HCT116 (cell line): ENCODE data around the gene TMEM121. TPM values are rescaled to one million over a fixed set of nuclear protein-coding genes. Genes with fewer than 3 reads are reported as not detected.

ENCODE experiments used
- ATAC-seq: fragments of 200-7000 bp; cut with Tn5 transposase; 2 replicates; pipeline ENCODE4 v1.9.1; 2020; ENCODE audit warnings: mild to moderate bottlenecking, moderate library complexity
- BruUV-seq: library from RNA; stranded (reverse); fragments of 400-500 nt; replicated peaks from 2 replicates; lab custom pipeline; 2021; lab: Mats Ljungman, UMichigan
- CTCF ChIA-PET: fragments of 300-600 bp; sonication (Branson Sonifier 250); formaldehyde crosslinking; loops from one replicate; lab custom pipeline; 2021; ENCODE audit warnings: antibody characterized with exemption; lab: Charles Lee
- POLR2A ChIA-PET: fragments of 300-600, 350-600 bp; sonication (Branson Sonifier 250); formaldehyde crosslinking; loops from one replicate; lab custom pipeline; 2021; ENCODE audit warnings: antibody characterized with exemption; lab: Charles Lee
- RAD21 ChIA-PET, 2 experiments: fragments of 300-600 bp; sonication (Branson Sonifier 250); formaldehyde crosslinking; loops; one replicate each; lab custom pipeline; 2023; ENCODE audit warnings: low total read pairs in 2 of 2; ENCODE audit not compliant: uncharacterized antibody in 2 of 2, unreplicated experiment in 2 of 2, low non-redundant PET in 1 of 2; lab: Charles Lee
- DNase-seq: peaks from one replicate; pipeline ENCODE4 v3.0.0-alpha.2; 2010; ENCODE audit warnings: low read depth, low spot score
- H2AFZ ChIP-seq: fragments of 200-600 bp; shearing (Covaris generic), sonication (generic); 2 replicates; pipeline ENCODE4 v1.6.1; 2017; ENCODE audit warnings: low read depth, mixed run types, mixed read lengths, antibody characterized with exemption, low read length; ENCODE audit not compliant: poor library complexity, severe bottlenecking
- H3K27ac ChIP-seq: 2 replicates; pipeline ENCODE4 v1.5.1; 2012; ENCODE audit warnings: low read depth, low read length
- H3K27me3 ChIP-seq: fragments of 200-600 bp; sonication (generic); 2 replicates; pipeline ENCODE4 v1.6.1; 2016; ENCODE audit warnings: mixed run types, low read length, mixed read lengths; ENCODE audit not compliant: insufficient read depth
- H3K36me3 ChIP-seq, 2 experiments: fragments of 200-500 bp in 1 of 2; fragments of 200-600 bp in 1 of 2; sonication (Bioruptor generic) in 1 of 2; sonication (generic) in 1 of 2; 2 replicates each; pipeline versions ENCODE4 v1.5.1 to v1.6.1; 2014 to 2016; ENCODE audit warnings: low read length in 2 of 2, inconsistent platforms in 1 of 2, mixed read lengths in 1 of 2, mixed run types in 1 of 2; ENCODE audit not compliant: insufficient read depth in 2 of 2, control insufficient read depth in 1 of 2
- H3K4me1 ChIP-seq, 2 experiments: fragments of 200-600 bp in 1 of 2; sonication (generic) in 1 of 2; 2 replicates each; pipeline versions ENCODE4 v1.5.1 to v1.6.1; 2012 to 2017; ENCODE audit warnings: low read length in 2 of 2, inconsistent platforms in 1 of 2, mild to moderate bottlenecking in 1 of 2, mixed read lengths in 1 of 2, mixed run types in 1 of 2, moderate library complexity in 1 of 2; ENCODE audit not compliant: insufficient read depth in 2 of 2, control insufficient read depth in 1 of 2
- H3K4me2 ChIP-seq: fragments of 200-600 bp; sonication (generic); 2 replicates; pipeline ENCODE4 v1.6.1; 2017; ENCODE audit warnings: mixed run types, low read length, mixed read lengths
- H3K4me3 ChIP-seq, 2 experiments: fragments of 200-600 bp in 1 of 2; sonication (generic) in 1 of 2; replicated peaks in 1 of 2; 2 replicates each; pipeline ENCODE4 v1.5.1; 2011 to 2016; ENCODE audit warnings: low read length in 2 of 2, control low read depth in 1 of 2, low read depth in 1 of 2, mild to moderate bottlenecking in 1 of 2, mixed read lengths in 1 of 2, mixed run types in 1 of 2
- H3K79me2 ChIP-seq: fragments of 200-600 bp; sonication (generic); 2 replicates; pipeline ENCODE4 v1.6.1; 2017; ENCODE audit warnings: mild to moderate bottlenecking, mixed run types, low read length, moderate library complexity, mixed read lengths; ENCODE audit not compliant: insufficient read depth
- H3K9ac ChIP-seq: fragments of 200-600 bp; sonication (generic); 2 replicates; pipeline ENCODE4 v1.6.1; 2016; ENCODE audit warnings: low read length, mixed read lengths
- H3K9me2 ChIP-seq: fragments of 200-600 bp; sonication (generic), shearing (Covaris generic); 2 replicates; pipeline ENCODE4 v1.6.1; 2017; ENCODE audit warnings: mixed run types, mild to moderate bottlenecking, moderate library complexity; ENCODE audit not compliant: insufficient read depth
- H3K9me3 ChIP-seq, 2 experiments: fragments of 200-500 bp in 1 of 2; fragments of 200-600 bp in 1 of 2; sonication (Bioruptor generic) in 1 of 2; sonication (generic) in 1 of 2; 2 replicates each; pipeline ENCODE4 v1.6.1; 2014 to 2017; ENCODE audit warnings: low read length in 2 of 2, mixed read lengths in 2 of 2, inconsistent platforms in 1 of 2, low read depth in 1 of 2, mild to moderate bottlenecking in 1 of 2, mixed run types in 1 of 2, moderate library complexity in 1 of 2; ENCODE audit not compliant: control insufficient read depth in 1 of 2, insufficient read depth in 1 of 2
- H4K20me1 ChIP-seq: fragments of 200-600 bp; sonication (generic), shearing (Covaris generic); 2 replicates; pipeline ENCODE4 v1.6.1; 2017; ENCODE audit warnings: mixed run types, mild to moderate bottlenecking, moderate library complexity; ENCODE audit not compliant: insufficient read depth
- ELF1 ChIP-seq: IDR thresholded peaks from 2 replicates; pipeline ENCODE4 v1.6.1; 2012; ENCODE audit warnings: low read depth, borderline replicate concordance
- EZH2 ChIP-seq: fragments of 200-600 bp; sonication (generic); IDR thresholded peaks from 2 replicates; pipeline ENCODE4 v1.6.1; 2017; ENCODE audit warnings: antibody characterized with exemption, mixed run types
- EZH2phosphoT487 ChIP-seq: fragments of 200-600 bp; IDR thresholded peaks from 2 replicates; pipeline ENCODE4 v1.6.1; 2018; ENCODE audit warnings: antibody characterized with exemption, borderline replicate concordance
- JUND ChIP-seq: IDR thresholded peaks from 2 replicates; pipeline ENCODE4 v1.6.1; 2012
- POLR2A ChIP-seq: IDR thresholded peaks from 2 replicates; pipeline ENCODE4 v1.7.0; 2011; ENCODE audit warnings: borderline replicate concordance; ENCODE audit not compliant: insufficient read depth, insufficient read length; ENCODE audit errors: extremely low read depth
- POLR2AphosphoS5 ChIP-seq: IDR thresholded peaks from 2 replicates; pipeline ENCODE4 v1.6.1; 2011; ENCODE audit warnings: mild to moderate bottlenecking, low read depth, low read length, moderate library complexity
- RAD21 ChIP-seq: IDR thresholded peaks from 2 replicates; pipeline ENCODE4 v1.6.1; 2012; ENCODE audit warnings: low read depth, mild to moderate bottlenecking
- SIN3A ChIP-seq: IDR thresholded peaks from 2 replicates; pipeline ENCODE4 v1.6.1; 2012; ENCODE audit warnings: low read depth
- SP1 ChIP-seq: IDR thresholded peaks from 2 replicates; pipeline ENCODE4 v1.6.1; 2012; ENCODE audit warnings: low read depth
- SRF ChIP-seq: IDR thresholded peaks from 2 replicates; pipeline ENCODE4 v1.6.1; 2012; ENCODE audit warnings: low read depth
- intact Hi-C: fragments of 100-400 bp; cut with micrococcal nuclease; formaldehyde crosslinking; loops from 2 replicates; pipeline ENCODE4 v1.10.0; 2022
- total RNA-seq: library from RNA; stranded (reverse); gene quantifications from one replicate; pipeline ENCODE4 v1.2.1, GENCODE V29; 2021; ENCODE audit not compliant: unreplicated experiment
- TF ChIP-seq, protein P1 (sequence below): IDR thresholded peaks from 2 replicates; pipeline ENCODE4 v1.6.1; 2012; ENCODE audit warnings: low read depth
- TF ChIP-seq, protein P2 (sequence below): IDR thresholded peaks from 2 replicates; pipeline ENCODE4 v1.6.1; 2012
- TF ChIP-seq, protein P3 (sequence below), 3 experiments: fragments of 200-600 bp in 1 of 3; sonication (generic) in 1 of 3; IDR thresholded peaks in 2 of 3; conservative IDR thresholded peaks in 1 of 3; 2 replicates each; pipeline ENCODE4 v1.5.1; 2012 to 2017; ENCODE audit warnings: low read depth in 2 of 3, low read length in 2 of 3, antibody characterized with exemption in 1 of 3, borderline replicate concordance in 1 of 3, control low read depth in 1 of 3, mild to moderate bottlenecking in 1 of 3, mixed read lengths in 1 of 3, mixed run types in 1 of 3, moderate library complexity in 1 of 3; ENCODE audit not compliant: insufficient read depth in 1 of 3

Gene TMEM121
- total RNA-seq, 1 experiment from 2014 or later: 5.5 TPM

DNA sequence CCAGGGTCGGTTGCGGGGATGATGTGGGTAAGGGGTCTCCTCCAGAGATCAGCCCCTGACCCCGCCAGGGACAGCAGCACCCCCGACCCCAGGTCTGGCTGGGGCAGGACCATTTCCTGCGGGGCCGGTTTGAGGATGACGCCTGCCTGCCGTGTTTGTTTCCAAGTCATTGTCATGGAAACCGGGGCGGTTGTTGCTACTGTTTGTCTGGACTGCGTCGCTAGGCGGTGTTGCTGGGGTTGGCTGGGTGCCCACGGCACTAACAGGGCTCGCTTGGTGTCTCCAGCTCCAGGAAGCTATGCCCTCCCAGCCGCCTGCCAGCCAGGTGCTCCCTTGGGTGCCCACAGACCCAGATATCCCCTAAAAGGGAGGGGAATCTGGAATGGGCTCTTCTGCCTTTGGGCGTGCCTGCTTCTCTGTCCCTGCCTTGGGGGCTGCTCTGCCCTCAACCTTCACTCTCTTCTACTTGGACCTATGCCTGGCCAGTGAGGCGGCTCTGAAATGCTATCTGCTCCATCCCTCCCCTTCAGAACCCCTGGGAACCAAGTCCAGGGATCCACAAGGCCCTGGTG lies 44.4 kb upstream of the TMEM121 start:
- peak; percentile 46; the same call in 1 of the 2 replicates for TF ChIP-seq POLR2AphosphoS5
- TF ChIP-seq ELF1: no peak
- no peak for TF ChIP-seq JUND
- no peak for TF ChIP-seq POLR2A
- TF ChIP-seq, all 23 proteins: peak for 1
- BruUV-seq: no TSS peak
- no peaks in the 10 kb centered on the region for H3K9me2 ChIP-seq
- no peaks in the 10 kb centered on the region for H3K27me3 ChIP-seq
- no peak overlapping the region for H2AFZ ChIP-seq
- ATAC-seq: peak; percentile 57
- H3K36me3 ChIP-seq: no peaks in the 10 kb centered on the region
- peak overlapping the region; percentile 100 for H3K4me2 ChIP-seq
- H3K9ac ChIP-seq: peak overlapping the region; percentile 99
- DNase-seq: peak; percentile 95
- ChIA-PET CTCF (interaction anchor here (0.6 to 2.4 kb wide), 6 partner anchors 8 to 112 kb away, joined by 3 to 73 read pairs (median 18); no protein-coding TSS in a partner anchor), RAD21 (interaction anchor here in 1 of 2 experiments (1.7 to 2.0 kb wide), 2 partner anchors 8 to 46 kb away, joined by 5 to 16 read pairs; no protein-coding TSS in a partner anchor), POLR2A (interaction anchor here (2.2 kb wide), 1 partner anchor 9 kb away, joined by 29 read pairs; the partner anchor contains the start of gene TEDC1)
- H4K20me1 ChIP-seq: no peaks in the 10 kb centered on the region
- intact Hi-C loops: loop anchor here (1.0 kb wide), 1 partner anchor 7 kb away; no protein-coding TSS in a partner anchor
- peaks cover 23 to 67% of the 10 kb centered on the region in 2 experiments for H3K4me1 ChIP-seq
- no peaks in the 10 kb centered on the region for H3K9me3 ChIP-seq
- peak overlapping the region; percentile 58 for H3K27ac ChIP-seq
- peak overlapping the region; percentile 54 to 77 for H3K4me3 ChIP-seq
- H3K79me2 ChIP-seq: no peaks in the 10 kb centered on the region

DNA sequence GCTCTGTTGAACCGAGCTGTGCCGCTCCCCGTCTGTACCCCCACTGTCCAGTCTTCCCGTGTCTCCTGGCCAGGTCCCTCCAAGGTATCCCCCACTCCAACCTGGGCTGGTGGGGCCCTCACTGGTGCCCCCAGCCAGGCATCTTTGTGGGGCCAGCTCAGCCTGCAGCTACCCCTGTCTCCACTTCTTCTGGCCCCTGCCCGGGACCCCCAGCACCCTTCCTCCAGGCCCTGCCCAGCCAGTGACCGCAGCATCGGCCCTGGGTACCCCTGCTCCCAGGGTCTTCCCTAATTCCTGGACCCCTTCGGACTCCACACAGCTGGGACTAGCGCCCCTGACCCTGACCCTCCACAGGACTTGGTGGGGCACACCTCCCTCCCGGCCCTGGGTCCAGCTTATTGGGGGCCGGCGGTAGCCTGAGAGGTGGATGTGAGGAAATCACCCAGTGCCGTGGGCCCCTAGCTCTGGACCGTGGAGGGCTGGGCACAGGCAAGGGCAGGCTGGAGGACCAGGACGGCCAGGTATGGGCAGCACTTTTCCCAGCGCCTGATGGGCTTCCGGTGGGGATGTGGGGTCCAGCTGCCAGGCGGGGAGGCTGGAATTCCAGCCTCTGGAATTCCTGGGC lies 43.8 kb upstream of the TMEM121 start:
- Histone ChIP-seq H3K4me1 (peaks cover 23 to 72% of the 10 kb centered on the region in 2 experiments), H3K9me3 (no peaks in the 10 kb centered on the region), H3K27ac (peak overlapping the region; percentile 58), H3K4me2 (peak overlapping the region; percentile 100), H3K9ac (peak overlapping the region; percentile 99), H4K20me1 (no peaks in the 10 kb centered on the region), H3K36me3 (no peaks in the 10 kb centered on the region), H2AFZ (no peak overlapping the region), H3K79me2 (peaks cover under 1% of the 10 kb centered on the region; the same call in 1 of the 2 replicates), H3K27me3 (no peaks in the 10 kb centered on the region), H3K9me2 (no peaks in the 10 kb centered on the region), H3K4me3 (peak overlapping the region in 1 of 2 experiments; percentile 77; a peak in 3 of 4 replicates)
- DNase-seq (no peak), ATAC-seq (no peak)
- RAD21 ChIA-PET: no interaction called here
- intact Hi-C loops: no loop called here
- CTCF ChIA-PET: interaction anchor here (0.6 to 2.4 kb wide), 5 partner anchors 7 to 112 kb away, joined by 3 to 73 read pairs (median 19); no protein-coding TSS in a partner anchor
- no TSS peak for BruUV-seq
- POLR2A ChIA-PET: interaction anchor here (2.2 kb wide), 1 partner anchor 8 kb away, joined by 29 read pairs; the partner anchor contains the start of gene TEDC1
- TF ChIP-seq SRF: no peak
- no peak for TF ChIP-seq EZH2
- TF ChIP-seq, protein P1, sequence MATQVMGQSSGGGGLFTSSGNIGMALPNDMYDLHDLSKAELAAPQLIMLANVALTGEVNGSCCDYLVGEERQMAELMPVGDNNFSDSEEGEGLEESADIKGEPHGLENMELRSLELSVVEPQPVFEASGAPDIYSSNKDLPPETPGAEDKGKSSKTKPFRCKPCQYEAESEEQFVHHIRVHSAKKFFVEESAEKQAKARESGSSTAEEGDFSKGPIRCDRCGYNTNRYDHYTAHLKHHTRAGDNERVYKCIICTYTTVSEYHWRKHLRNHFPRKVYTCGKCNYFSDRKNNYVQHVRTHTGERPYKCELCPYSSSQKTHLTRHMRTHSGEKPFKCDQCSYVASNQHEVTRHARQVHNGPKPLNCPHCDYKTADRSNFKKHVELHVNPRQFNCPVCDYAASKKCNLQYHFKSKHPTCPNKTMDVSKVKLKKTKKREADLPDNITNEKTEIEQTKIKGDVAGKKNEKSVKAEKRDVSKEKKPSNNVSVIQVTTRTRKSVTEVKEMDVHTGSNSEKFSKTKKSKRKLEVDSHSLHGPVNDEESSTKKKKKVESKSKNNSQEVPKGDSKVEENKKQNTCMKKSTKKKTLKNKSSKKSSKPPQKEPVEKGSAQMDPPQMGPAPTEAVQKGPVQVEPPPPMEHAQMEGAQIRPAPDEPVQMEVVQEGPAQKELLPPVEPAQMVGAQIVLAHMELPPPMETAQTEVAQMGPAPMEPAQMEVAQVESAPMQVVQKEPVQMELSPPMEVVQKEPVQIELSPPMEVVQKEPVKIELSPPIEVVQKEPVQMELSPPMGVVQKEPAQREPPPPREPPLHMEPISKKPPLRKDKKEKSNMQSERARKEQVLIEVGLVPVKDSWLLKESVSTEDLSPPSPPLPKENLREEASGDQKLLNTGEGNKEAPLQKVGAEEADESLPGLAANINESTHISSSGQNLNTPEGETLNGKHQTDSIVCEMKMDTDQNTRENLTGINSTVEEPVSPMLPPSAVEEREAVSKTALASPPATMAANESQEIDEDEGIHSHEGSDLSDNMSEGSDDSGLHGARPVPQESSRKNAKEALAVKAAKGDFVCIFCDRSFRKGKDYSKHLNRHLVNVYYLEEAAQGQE: no peak
- TF ChIP-seq RAD21: no peak
- TF ChIP-seq SP1: no peak
- TF ChIP-seq, protein P2, sequence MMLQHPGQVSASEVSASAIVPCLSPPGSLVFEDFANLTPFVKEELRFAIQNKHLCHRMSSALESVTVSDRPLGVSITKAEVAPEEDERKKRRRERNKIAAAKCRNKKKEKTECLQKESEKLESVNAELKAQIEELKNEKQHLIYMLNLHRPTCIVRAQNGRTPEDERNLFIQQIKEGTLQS: no peak
- TF ChIP-seq SIN3A: no peak
- no peak for TF ChIP-seq EZH2phosphoT487
- TF ChIP-seq, protein P3, sequence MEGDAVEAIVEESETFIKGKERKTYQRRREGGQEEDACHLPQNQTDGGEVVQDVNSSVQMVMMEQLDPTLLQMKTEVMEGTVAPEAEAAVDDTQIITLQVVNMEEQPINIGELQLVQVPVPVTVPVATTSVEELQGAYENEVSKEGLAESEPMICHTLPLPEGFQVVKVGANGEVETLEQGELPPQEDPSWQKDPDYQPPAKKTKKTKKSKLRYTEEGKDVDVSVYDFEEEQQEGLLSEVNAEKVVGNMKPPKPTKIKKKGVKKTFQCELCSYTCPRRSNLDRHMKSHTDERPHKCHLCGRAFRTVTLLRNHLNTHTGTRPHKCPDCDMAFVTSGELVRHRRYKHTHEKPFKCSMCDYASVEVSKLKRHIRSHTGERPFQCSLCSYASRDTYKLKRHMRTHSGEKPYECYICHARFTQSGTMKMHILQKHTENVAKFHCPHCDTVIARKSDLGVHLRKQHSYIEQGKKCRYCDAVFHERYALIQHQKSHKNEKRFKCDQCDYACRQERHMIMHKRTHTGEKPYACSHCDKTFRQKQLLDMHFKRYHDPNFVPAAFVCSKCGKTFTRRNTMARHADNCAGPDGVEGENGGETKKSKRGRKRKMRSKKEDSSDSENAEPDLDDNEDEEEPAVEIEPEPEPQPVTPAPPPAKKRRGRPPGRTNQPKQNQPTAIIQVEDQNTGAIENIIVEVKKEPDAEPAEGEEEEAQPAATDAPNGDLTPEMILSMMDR (IDR thresholded peaks at IDR 0.05 in 2 of 3, conservative IDR thresholded peaks at IDR 0.05 in 1 of 3; ENCODE audit: borderline replicate concordance in 1 of 3, insufficient read depth in 1 of 3, low read depth in 2 of 3, low read length in 2 of 3): no peak
